ACC112 (cell line): ENCODE results near the gene INPP5A.

Source experiments
- H2AFZ ChIP-seq: fragments of 200-600 bp; sonication (generic); one replicate; pipeline ENCODE4 v1.6.0; 2017; ENCODE audit warnings: antibody characterized with exemption, low read length; ENCODE audit not compliant: unreplicated experiment
- H3K27ac ChIP-seq: fragments of 200-600 bp; sonication (generic); 2 replicates; pipeline ENCODE4 v1.5.1; 2014; ENCODE audit warnings: low read depth, mild to moderate bottlenecking, antibody characterized with exemption, low read length, moderate library complexity
- H3K27me3 ChIP-seq: fragments of 200-600 bp; sonication (generic); 2 replicates; pipeline ENCODE4 v1.6.1; 2014; ENCODE audit warnings: mild to moderate bottlenecking, antibody characterized with exemption, low read length, moderate library complexity, mixed read lengths; ENCODE audit not compliant: insufficient read depth
- H3K36me3 ChIP-seq: fragments of 200-600 bp; sonication (generic); 2 replicates; pipeline ENCODE4 v1.6.1; 2016; ENCODE audit warnings: mild to moderate bottlenecking, antibody characterized with exemption, low read length, moderate library complexity, mixed read lengths; ENCODE audit not compliant: insufficient read depth
- H3K4me1 ChIP-seq: fragments of 200-600 bp; sonication (generic); one replicate; pipeline ENCODE4 v1.6.1; 2016; ENCODE audit warnings: low read length, mixed read lengths; ENCODE audit not compliant: insufficient read depth, unreplicated experiment, control insufficient read depth
- H3K4me3 ChIP-seq: fragments of 200-600 bp; sonication (generic); 2 replicates; pipeline ENCODE4 v1.5.1; 2014; ENCODE audit warnings: mild to moderate bottlenecking, low read depth, low read length
- H3K79me2 ChIP-seq: fragments of 200-600 bp; sonication (generic); one replicate; pipeline ENCODE4 v1.6.0; 2016; ENCODE audit warnings: low read length; ENCODE audit not compliant: control insufficient read depth, unreplicated experiment, insufficient read depth

The INPP5A gene

GRCh38 chr10:132785723-132786475 lies 248.3 kb downstream of the INPP5A start, which contains the start of gene NKX6-2:
Gene NKX6-2 (minus strand): TSS chr10:132786147. CDS start chr10:132785948, 199 bp downstream.
- H3K4me3 ChIP-seq = no peak within 1 kb of the TSS
- H3K27me3 ChIP-seq = peaks cover 71% of the 10 kb centered on the region

GRCh38 chr10:132786476-132786883 lies 248.9 kb downstream of the INPP5A start:
- peaks cover 73% of the 10 kb centered on the region for H3K27me3 ChIP-seq
- H3K27ac ChIP-seq = no peak overlapping the region
- H3K36me3 ChIP-seq = no peaks in the 10 kb centered on the region
- no peak overlapping the region for H3K4me3 ChIP-seq
- no peaks in the 10 kb centered on the region for H3K4me1 ChIP-seq
- no peaks in the 10 kb centered on the region for H3K79me2 ChIP-seq
- H2AFZ ChIP-seq = no peak overlapping the region

More at GRCh38 chr10:132785723-132786475, 248.3 kb downstream of the INPP5A start, which contains the start of gene NKX6-2:
- Histone ChIP-seq H3K4me1 (no peaks in the 10 kb centered on the region), H3K79me2 (no peaks in the 10 kb centered on the region), H3K36me3 (no peaks in the 10 kb centered on the region), H3K27ac (no peak within 1 kb of the TSS), H2AFZ (no peak within 1 kb of the TSS)

- H3K36me3 ChIP-seq = no peaks in the 10 kb centered on the region
- no peak overlapping the region for H3K27ac ChIP-seq
- no peaks in the 10 kb centered on the region for H3K4me1 ChIP-seq
- H3K4me3 ChIP-seq = no peak overlapping the region
- peaks cover 73% of the 10 kb centered on the region for H3K27me3 ChIP-seq
- no peak overlapping the region for H2AFZ ChIP-seq
- no peaks in the 10 kb centered on the region for H3K79me2 ChIP-seq
Measured at GRCh38 chr10:132786884-132787494, 249.4 kb downstream of the INPP5A start.

GRCh38 chr10:132787495-132788179 lies 250.1 kb downstream of the INPP5A start:
- no peak overlapping the region for H3K4me3 ChIP-seq
- peaks cover 73% of the 10 kb centered on the region for H3K27me3 ChIP-seq

GRCh38 chr10:132788180-132788830 lies 250.7 kb downstream of the INPP5A start:
- Histone ChIP-seq H3K36me3 (no peaks in the 10 kb centered on the region), H2AFZ (no peak overlapping the region), H3K4me1 (no peaks in the 10 kb centered on the region), H3K27ac (no peak overlapping the region), H3K27me3 (peaks cover 71% of the 10 kb centered on the region), H3K79me2 (no peaks in the 10 kb centered on the region), H3K4me3 (no peak overlapping the region)

More at GRCh38 chr10:132787495-132788179, 250.1 kb downstream of the INPP5A start:
- Histone ChIP-seq H3K36me3 (no peaks in the 10 kb centered on the region), H3K27ac (no peak overlapping the region), H3K79me2 (no peaks in the 10 kb centered on the region), H2AFZ (no peak overlapping the region), H3K4me1 (no peaks in the 10 kb centered on the region)

- Histone ChIP-seq H3K27ac (no peak overlapping the region), H3K4me1 (no peaks in the 10 kb centered on the region), H3K4me3 (no peak overlapping the region), H3K79me2 (no peaks in the 10 kb centered on the region), H3K36me3 (no peaks in the 10 kb centered on the region), H2AFZ (no peak overlapping the region), H3K27me3 (peaks cover 66% of the 10 kb centered on the region)
Measured at GRCh38 chr10:132788831-132789219, 251.2 kb downstream of the INPP5A start.

GRCh38 chr10:132789659-132790148 lies 252.1 kb downstream of the INPP5A start:
- no peaks in the 10 kb centered on the region for H3K36me3 ChIP-seq

GRCh38 chr10:132790470-132790869 lies 252.9 kb downstream of the INPP5A start:
- Histone ChIP-seq H3K27me3 (peaks cover 50% of the 10 kb centered on the region), H3K79me2 (no peaks in the 10 kb centered on the region), H3K27ac (no peak overlapping the region), H3K4me3 (no peak overlapping the region), H3K36me3 (no peaks in the 10 kb centered on the region), H2AFZ (no peak overlapping the region), H3K4me1 (no peaks in the 10 kb centered on the region)

More at GRCh38 chr10:132789659-132790148, 252.1 kb downstream of the INPP5A start:
- Histone ChIP-seq H3K79me2 (no peaks in the 10 kb centered on the region), H2AFZ (no peak overlapping the region), H3K4me1 (no peaks in the 10 kb centered on the region), H3K27ac (no peak overlapping the region), H3K4me3 (no peak overlapping the region), H3K27me3 (peaks cover 57% of the 10 kb centered on the region)

- Histone ChIP-seq H3K36me3 (no peaks in the 10 kb centered on the region), H2AFZ (no peak overlapping the region), H3K79me2 (no peaks in the 10 kb centered on the region), H3K27ac (no peak overlapping the region), H3K4me3 (no peak overlapping the region), H3K4me1 (no peaks in the 10 kb centered on the region), H3K27me3 (peaks cover 46% of the 10 kb centered on the region)
Measured at GRCh38 chr10:132790934-132791829, 253.6 kb downstream of the INPP5A start.
